Hindlimb muscle (tissue), 1 donor: ENCODE results near the gene KLF2. TPM values are rescaled to one million over a fixed set of nuclear protein-coding genes. Genes with fewer than 3 reads are reported as not detected.

Experiments
- polyA plus RNA-seq: library from polyadenylated mRNA; unstranded; fragments of 120-200 nt; gene quantifications from one replicate; pipeline ENCODE4 v1.2.1, GENCODE V29; 2013; ENCODE audit not compliant: insufficient read length

Gene KLF2
- polyA plus RNA-seq, 1 donor, result 88.4 TPM

Other genes with a start within 250 kb of the KLF2 start
- 183 TPM for gene TPM4, start 248.3 kb upstream of the KLF2 start, polyA plus RNA-seq
- gene RAB8A, start 212.9 kb upstream of the KLF2 start, polyA plus RNA-seq, result 32.6 TPM
- 0.40 TPM for gene HSH2D, start 181.1 kb upstream of the KLF2 start, polyA plus RNA-seq
- gene CIB3, start 151.3 kb upstream of the KLF2 start, polyA plus RNA-seq, result not detected
- gene FAM32A, start 139.4 kb upstream of the KLF2 start, polyA plus RNA-seq, result 61.3 TPM
- 49.9 TPM for gene AP1M1, start 126.9 kb upstream of the KLF2 start, polyA plus RNA-seq
- 26.4 TPM for gene EPS15L1, start 147.1 kb downstream of the KLF2 start, polyA plus RNA-seq
- not detected for gene CALR3, start 171.3 kb downstream of the KLF2 start, polyA plus RNA-seq
- 6.2 TPM for gene C19orf44, start 171.6 kb downstream of the KLF2 start, polyA plus RNA-seq
- gene CHERP, start 217.6 kb downstream of the KLF2 start, polyA plus RNA-seq, result 41.1 TPM
- 32.3 TPM for gene SLC35E1, start 247.6 kb downstream of the KLF2 start, polyA plus RNA-seq